ENCODE measurements around the gene SLC11A1.
A peak's percentile ranks its signal among the peaks of the same experiment; 100 is the strongest.

Gene SLC11A1

GRCh38 chr2:218354850-218355443, 27.1 kb upstream of the SLC11A1 start:
- H3K36me3 Mint-ChIP-seq (ENCODE audit: low read depth), result peaks cover 3% of the 10 kb centered on the region
- ATAC-seq, result no peak
- no peak overlapping the region for H3K4me3 Mint-ChIP-seq
- no peak for DNase-seq
- peaks cover 11% of the 10 kb centered on the region for H3K9me3 Mint-ChIP-seq
- H3K4me1 Mint-ChIP-seq, result no peaks in the 10 kb centered on the region
- H3K27ac Mint-ChIP-seq, result no peak overlapping the region
- no peaks in the 10 kb centered on the region for H3K27me3 Mint-ChIP-seq

- Mint-ChIP-seq H3K27me3 (no peaks in the 10 kb centered on the region), H3K36me3 (ENCODE audit: low read depth) (no peaks in the 10 kb centered on the region), H3K9me3 (peaks cover 1% of the 10 kb centered on the region), H3K27ac (no peak overlapping the region), H3K4me3 (no peak overlapping the region), H3K4me1 (no peaks in the 10 kb centered on the region)
- ATAC-seq, result no peak
- no peak for DNase-seq
Observed at GRCh38 chr2:218357236-218358177, 24.6 kb upstream of the SLC11A1 start.

GRCh38 chr2:218360453-218360852, 21.6 kb upstream of the SLC11A1 start:
- H3K27ac Mint-ChIP-seq, result no peak overlapping the region

GRCh38 chr2:218362606-218363005, 19.5 kb upstream of the SLC11A1 start:
- Mint-ChIP-seq H3K36me3 (ENCODE audit: low read depth) (no peaks in the 10 kb centered on the region), H3K27ac (no peak overlapping the region), H3K4me3 (no peak overlapping the region), H3K27me3 (no peaks in the 10 kb centered on the region), H3K9me3 (no peaks in the 10 kb centered on the region), H3K4me1 (peaks cover 6% of the 10 kb centered on the region)
- DNase-seq, result no peak
- ATAC-seq, result no peak

More at GRCh38 chr2:218360453-218360852, 21.6 kb upstream of the SLC11A1 start:
- Mint-ChIP-seq H3K27me3 (no peaks in the 10 kb centered on the region), H3K4me3 (no peak overlapping the region), H3K36me3 (ENCODE audit: low read depth) (no peaks in the 10 kb centered on the region), H3K4me1 (peaks cover 1% of the 10 kb centered on the region), H3K9me3 (no peaks in the 10 kb centered on the region)
- ATAC-seq, result no peak
- DNase-seq, result no peak

GRCh38 chr2:218363736-218364135, 18.3 kb upstream of the SLC11A1 start:
- H3K36me3 Mint-ChIP-seq (ENCODE audit: low read depth), result no peaks in the 10 kb centered on the region
- no peaks in the 10 kb centered on the region for H3K9me3 Mint-ChIP-seq
- H3K27me3 Mint-ChIP-seq, result no peaks in the 10 kb centered on the region
- DNase-seq (no peak), ATAC-seq (no peak)
- peaks cover 12% of the 10 kb centered on the region for H3K4me1 Mint-ChIP-seq
- no peak overlapping the region for H3K4me3 Mint-ChIP-seq
- no peak overlapping the region for H3K27ac Mint-ChIP-seq

- no peak for ATAC-seq
- Mint-ChIP-seq H3K9me3 (no peaks in the 10 kb centered on the region), H3K4me3 (no peak overlapping the region), H3K27me3 (no peaks in the 10 kb centered on the region), H3K36me3 (ENCODE audit: low read depth) (no peaks in the 10 kb centered on the region), H3K27ac (no peak overlapping the region), H3K4me1 (peaks cover 16% of the 10 kb centered on the region)
- DNase-seq, result no peak
Observed at GRCh38 chr2:218364196-218364595, 17.9 kb upstream of the SLC11A1 start.

- peaks cover 21% of the 10 kb centered on the region for H3K4me1 Mint-ChIP-seq
Observed at GRCh38 chr2:218366621-218367414, 15.3 kb upstream of the SLC11A1 start.

GRCh38 chr2:218367415-218368149, 14.5 kb upstream of the SLC11A1 start:
- H3K4me1 Mint-ChIP-seq, result peaks cover 21% of the 10 kb centered on the region
- H3K4me3 Mint-ChIP-seq, result peak overlapping the region; percentile 76
- ATAC-seq, result peak; percentile 97
- H3K27ac Mint-ChIP-seq, result peak overlapping the region; percentile 81
- H3K27me3 Mint-ChIP-seq, result no peaks in the 10 kb centered on the region
- peak; percentile 83 for DNase-seq
- H3K9me3 Mint-ChIP-seq, result no peaks in the 10 kb centered on the region
- no peaks in the 10 kb centered on the region for H3K36me3 Mint-ChIP-seq (ENCODE audit: low read depth)

More at GRCh38 chr2:218366621-218367414, 15.3 kb upstream of the SLC11A1 start:
- Mint-ChIP-seq H3K9me3 (no peaks in the 10 kb centered on the region), H3K4me3 (peak overlapping the region; percentile 76), H3K27me3 (no peaks in the 10 kb centered on the region), H3K27ac (peak overlapping the region; percentile 69), H3K36me3 (ENCODE audit: low read depth) (no peaks in the 10 kb centered on the region)
- DNase-seq (no peak), ATAC-seq (no peak)

- peak overlapping the region; percentile 81 for H3K27ac Mint-ChIP-seq
- H3K36me3 Mint-ChIP-seq (ENCODE audit: low read depth), result no peaks in the 10 kb centered on the region
Observed at GRCh38 chr2:218368150-218368528, 13.9 kb upstream of the SLC11A1 start.

GRCh38 chr2:218368621-218369153, 13.4 kb upstream of the SLC11A1 start:
- ATAC-seq (no peak), DNase-seq (no peak)
- peaks cover 20% of the 10 kb centered on the region for H3K4me1 Mint-ChIP-seq
- H3K4me3 Mint-ChIP-seq, result peak overlapping the region; percentile 76
- no peak overlapping the region for H3K27ac Mint-ChIP-seq
- H3K9me3 Mint-ChIP-seq, result no peaks in the 10 kb centered on the region
- H3K27me3 Mint-ChIP-seq, result no peaks in the 10 kb centered on the region
- H3K36me3 Mint-ChIP-seq (ENCODE audit: low read depth), result no peaks in the 10 kb centered on the region

More at GRCh38 chr2:218368150-218368528, 13.9 kb upstream of the SLC11A1 start:
- Mint-ChIP-seq H3K27me3 (no peaks in the 10 kb centered on the region), H3K4me1 (peaks cover 20% of the 10 kb centered on the region), H3K4me3 (peak overlapping the region; percentile 76), H3K9me3 (no peaks in the 10 kb centered on the region)
- ATAC-seq (no peak), DNase-seq (no peak)

- H3K9me3 Mint-ChIP-seq, result no peaks in the 10 kb centered on the region
- H3K4me3 Mint-ChIP-seq, result peak overlapping the region; percentile 76
- ATAC-seq (no peak), DNase-seq (no peak)
- H3K27me3 Mint-ChIP-seq, result no peaks in the 10 kb centered on the region
- H3K27ac Mint-ChIP-seq, result no peak overlapping the region
- H3K4me1 Mint-ChIP-seq, result peaks cover 20% of the 10 kb centered on the region
- no peaks in the 10 kb centered on the region for H3K36me3 Mint-ChIP-seq (ENCODE audit: low read depth)
Observed at GRCh38 chr2:218369330-218369729, 12.7 kb upstream of the SLC11A1 start.

- ATAC-seq, result no peak
- no peak overlapping the region for H3K4me3 Mint-ChIP-seq
- peaks cover 20% of the 10 kb centered on the region for H3K4me1 Mint-ChIP-seq
- no peaks in the 10 kb centered on the region for H3K36me3 Mint-ChIP-seq (ENCODE audit: low read depth)
- no peak for DNase-seq
- no peaks in the 10 kb centered on the region for H3K9me3 Mint-ChIP-seq
- H3K27ac Mint-ChIP-seq, result no peak overlapping the region
- no peaks in the 10 kb centered on the region for H3K27me3 Mint-ChIP-seq
Observed at GRCh38 chr2:218370410-218371063, 11.5 kb upstream of the SLC11A1 start.

- ATAC-seq (no peak), DNase-seq (no peak)
- peaks cover 20% of the 10 kb centered on the region for H3K4me1 Mint-ChIP-seq
- no peaks in the 10 kb centered on the region for H3K27me3 Mint-ChIP-seq
- H3K4me3 Mint-ChIP-seq, result no peak overlapping the region
- H3K36me3 Mint-ChIP-seq (ENCODE audit: low read depth), result no peaks in the 10 kb centered on the region
- H3K9me3 Mint-ChIP-seq, result no peaks in the 10 kb centered on the region
- no peak overlapping the region for H3K27ac Mint-ChIP-seq
Observed at GRCh38 chr2:218371983-218372350, 10.1 kb upstream of the SLC11A1 start.
